ENCODE results near the gene C19orf73. TPM values are rescaled to one million over a fixed set of nuclear protein-coding genes. Genes with fewer than 3 reads are reported as not detected.

Gene C19orf73
- total and polyA plus RNA-seq, 4 donors: 0.56 to 2.1 (median 1.7) TPM

- Histone ChIP-seq H3K27me3 (ENCODE audit: control insufficient read depth in 4 of 4, insufficient read depth in 4 of 4, low read length in 3 of 4) (no peaks in the 10 kb centered on the region), H3K9me3 (ENCODE audit: control insufficient read depth in 4 of 4, low read length in 3 of 4) (no peaks in the 10 kb centered on the region), H3K4me3 (ENCODE audit: low read depth in 1 of 3, low read length in 3 of 3) (no peak overlapping the region), H3K4me1 (ENCODE audit: control insufficient read depth in 4 of 4, insufficient read depth in 4 of 4, low read length in 3 of 4) (peaks cover 3 to 14% (median 10%) of the 10 kb centered on the region in 4 donors), H3K36me3 (ENCODE audit: control insufficient read depth in 4 of 4, insufficient read depth in 3 of 4, low read depth in 1 of 4, low read length in 3 of 4) (peaks cover 0 to 2% (median 0%) of the 10 kb centered on the region in 4 donors), H3K9ac (ENCODE audit: low read depth in 1 of 2, low read length in 2 of 2) (no peak overlapping the region), H3K27ac (ENCODE audit: low read depth in 1 of 2, low read length in 2 of 2) (peak overlapping the region in 1 of 2 donors; percentile 37)
- no peak for DNase-seq (ENCODE audit: low spot score)
- TF ChIP-seq NR2F2 (IDR thresholded peaks at IDR 0.05) (no peak), ZBTB33 (IDR thresholded peaks at IDR 0.05) (no peak), RXRA (IDR thresholded peaks at IDR 0.05) (no peak), YY1 (IDR thresholded peaks at IDR 0.05) (no peak), SP1 (IDR thresholded peaks at IDR 0.05) (no peak), FOXA2 (IDR thresholded peaks at IDR 0.05) (no peak), ATF3 (IDR thresholded peaks at IDR 0.05) (no peak), HNF4A (conservative IDR thresholded peaks at IDR 0.05) (no peak), JUND (IDR thresholded peaks at IDR 0.05) (no peak), TAF1 (conservative IDR thresholded peaks at IDR 0.05) (no peak), FOXA1 (IDR thresholded peaks at IDR 0.05) (no peak), CTCF (IDR thresholded peaks at IDR 0.05; ENCODE audit: low read depth, low read length, missing input control) (no peak), RAD21 (IDR thresholded peaks at IDR 0.05) (no peak), REST (IDR thresholded peaks at IDR 0.05) (no peak), HNF4G (IDR thresholded peaks at IDR 0.05) (no peak), GABPA (IDR thresholded peaks at IDR 0.05 in 1 of 2, conservative IDR thresholded peaks at IDR 0.05 in 1 of 2) (no peak), EGR1 (IDR thresholded peaks at IDR 0.05; ENCODE audit: low read depth in 2 of 2) (no peak)
- TF ChIP-seq, protein P1, sequence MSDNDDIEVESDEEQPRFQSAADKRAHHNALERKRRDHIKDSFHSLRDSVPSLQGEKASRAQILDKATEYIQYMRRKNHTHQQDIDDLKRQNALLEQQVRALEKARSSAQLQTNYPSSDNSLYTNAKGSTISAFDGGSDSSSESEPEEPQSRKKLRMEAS (IDR thresholded peaks at IDR 0.05): no peak
- WGBS: 80% methylated on average over 4 of the region's 4 CpGs
Measured at GRCh38 chr19:49155820-49156346, 36.9 kb upstream of the C19orf73 start.
